ENCODE results near the gene AFAP1L1. TPM values are rescaled to one million over a fixed set of nuclear protein-coding genes. Genes with fewer than 3 reads are reported as not detected.

AFAP1L1 gene
- total and polyA plus RNA-seq, 2 of the 13 experiments (the other 11 are each of a cell fraction or from before 2014, with no cell fraction given), result 0.38 to 1.0 TPM

DNA sequence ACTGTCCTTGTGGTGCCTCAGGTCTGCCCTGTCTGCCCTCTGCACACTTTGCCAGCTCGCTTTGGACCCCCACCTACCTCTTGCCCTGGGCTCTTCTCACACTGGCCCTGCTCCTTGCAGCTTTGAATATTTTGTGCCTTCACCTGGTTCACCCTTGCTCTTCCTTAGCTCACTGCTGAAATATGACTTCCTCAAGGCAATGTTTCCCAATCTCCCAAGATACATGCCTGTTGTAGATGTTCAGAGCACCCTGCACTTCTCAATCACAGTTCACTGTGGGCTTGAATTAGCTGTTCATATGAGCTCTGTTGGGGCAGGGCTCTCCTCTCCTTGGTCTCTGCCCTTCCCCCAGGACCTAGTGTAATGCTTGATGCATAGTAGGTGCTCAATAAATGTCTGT lies 8.0 kb downstream of the AFAP1L1 start:
- Histone ChIP-seq H4K20me1 (ENCODE audit: insufficient read depth, low read length) (no peaks in the 10 kb centered on the region), H3K9ac (ENCODE audit: insufficient read depth, low read depth, low read length) (no peak overlapping the region), H3K79me2 (ENCODE audit: insufficient read depth, low read length) (no peaks in the 10 kb centered on the region), H3K36me3 (replicated peaks in 1 of 2; ENCODE audit: control insufficient read depth in 1 of 2, insufficient read depth in 2 of 2, low read length in 2 of 2) (no peaks in the 10 kb centered on the region), H3K27ac (ENCODE audit: extremely low read length, insufficient read depth, low read length) (no peak overlapping the region), H3K4me3 (replicated peaks in 1 of 3; ENCODE audit: insufficient read depth in 1 of 3, low read depth in 2 of 3, low read length in 3 of 3) (no peak overlapping the region), H3K4me1 (ENCODE audit: insufficient read depth, low read length) (no peaks in the 10 kb centered on the region), H2AFZ (ENCODE audit: low read length) (no peak overlapping the region), H3K27me3 (ENCODE audit: control insufficient read depth in 1 of 2, insufficient read depth in 2 of 2, low read length in 2 of 2) (no peaks in the 10 kb centered on the region), H3K9me3 (ENCODE audit: low read length) (no peaks in the 10 kb centered on the region), H3K4me2 (ENCODE audit: low read depth, low read length) (no peak overlapping the region)
- intact Hi-C loops (cut with micrococcal nuclease; ENCODE audit: unreplicated experiment), result no loop called here
- BruUV-seq (replicated peaks), result no TSS peak
- ChIA-PET CTCF (ENCODE audit: low intra/inter-chr PET ratio, low total read pairs) (no interaction called here), POLR2A (no interaction called here)
- FAIRE-seq (no peak), DNase-seq (ENCODE audit: low spot score) (no peak), ATAC-seq (no peak)
- in situ Hi-C loops (cut with HindIII; ENCODE audit: extremely low pct_ligation_motif_present, low pct_unique_long_range_greater_than_20kb), result no loop called here
- WGBS (ENCODE audit: low lambda C conversion rate), result 31% methylated on average over 1 of the region's 1 CpG
- TF ChIP-seq SOX5 (CRISPR knock-in tag; IDR thresholded peaks at IDR 0.05; ENCODE audit: borderline replicate concordance) (no peak), HMG20A (CRISPR knock-in tag; IDR thresholded peaks at IDR 0.05; ENCODE audit: borderline replicate concordance) (no peak), ZNF460 (CRISPR knock-in tag; IDR thresholded peaks at IDR 0.05; ENCODE audit: borderline replicate concordance) (no peak), ZNF800 (CRISPR knock-in tag; IDR thresholded peaks at IDR 0.05) (no peak), KDM4B (CRISPR knock-in tag; IDR thresholded peaks at IDR 0.05) (no peak), SNAI1 (CRISPR knock-in tag; IDR thresholded peaks at IDR 0.05; ENCODE audit: borderline replicate concordance) (no peak)
- TF ChIP-seq, protein P1, sequence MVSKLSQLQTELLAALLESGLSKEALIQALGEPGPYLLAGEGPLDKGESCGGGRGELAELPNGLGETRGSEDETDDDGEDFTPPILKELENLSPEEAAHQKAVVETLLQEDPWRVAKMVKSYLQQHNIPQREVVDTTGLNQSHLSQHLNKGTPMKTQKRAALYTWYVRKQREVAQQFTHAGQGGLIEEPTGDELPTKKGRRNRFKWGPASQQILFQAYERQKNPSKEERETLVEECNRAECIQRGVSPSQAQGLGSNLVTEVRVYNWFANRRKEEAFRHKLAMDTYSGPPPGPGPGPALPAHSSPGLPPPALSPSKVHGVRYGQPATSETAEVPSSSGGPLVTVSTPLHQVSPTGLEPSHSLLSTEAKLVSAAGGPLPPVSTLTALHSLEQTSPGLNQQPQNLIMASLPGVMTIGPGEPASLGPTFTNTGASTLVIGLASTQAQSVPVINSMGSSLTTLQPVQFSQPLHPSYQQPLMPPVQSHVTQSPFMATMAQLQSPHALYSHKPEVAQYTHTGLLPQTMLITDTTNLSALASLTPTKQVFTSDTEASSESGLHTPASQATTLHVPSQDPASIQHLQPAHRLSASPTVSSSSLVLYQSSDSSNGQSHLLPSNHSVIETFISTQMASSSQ (IDR thresholded peaks at IDR 0.05; ENCODE audit: low read depth), result no peak
- TF ChIP-seq, protein P1 (CRISPR knock-in tag; IDR thresholded peaks at IDR 0.05; ENCODE audit: borderline replicate concordance), result no peak

Measured in HepG2 (cell line).